Measurements from ENCODE around the gene LRIG1.

GRCh38 chr3:66416556-66417304 is 84.1 kb downstream of the LRIG1 start:
- TF ChIP-seq CEBPB (tag; IDR thresholded peaks at IDR 0.05) (no peak), PATZ1 (CRISPR knock-in tag; IDR thresholded peaks at IDR 0.05; ENCODE audit: borderline replicate concordance) (no peak), ZNF311 (CRISPR knock-in tag; IDR thresholded peaks at IDR 0.05) (no peak), CC2D1A (IDR thresholded peaks at IDR 0.05) (no peak), C11orf30 (IDR thresholded peaks at IDR 0.05; ENCODE audit: low read depth) (no peak), FOXK1 (CRISPR knock-in tag; IDR thresholded peaks at IDR 0.05; ENCODE audit: borderline replicate concordance) (no peak), MEF2D (tag; conservative IDR thresholded peaks at IDR 0.05; ENCODE audit: low read depth) (no peak), ATF1 (CRISPR knock-in tag; IDR thresholded peaks at IDR 0.05) (no peak), ATF1 (tag; IDR thresholded peaks at IDR 0.05) (no peak), ETV1 (tag; conservative IDR thresholded peaks at IDR 0.05; ENCODE audit: low read depth) (no peak), CBFB (CRISPR knock-in tag; IDR thresholded peaks at IDR 0.05) (no peak), ZBTB34 (CRISPR knock-in tag; IDR thresholded peaks at IDR 0.05) (no peak)
